GM21528 (cell line): ENCODE measurements around the gene ZNF516.

Experiments used
- ATAC-seq: cut with Tn5 transposase; IDR thresholded peaks from one replicate; pipeline ENCODE4 v1.9.1; 2021; ENCODE audit warnings: mild to moderate bottlenecking, moderate library complexity; ENCODE audit not compliant: unreplicated experiment, low FRiP score

The ZNF516 gene

GRCh38 chr18:76353500-76353899 lies 141.5 kb downstream of the ZNF516 start:
- ATAC-seq: no peak

GRCh38 chr18:76353046-76353445 lies 142.0 kb downstream of the ZNF516 start:
- no peak for ATAC-seq

- ATAC-seq: no peak
Measured at GRCh38 chr18:76351961-76352581, 143.0 kb downstream of the ZNF516 start.

DNA sequence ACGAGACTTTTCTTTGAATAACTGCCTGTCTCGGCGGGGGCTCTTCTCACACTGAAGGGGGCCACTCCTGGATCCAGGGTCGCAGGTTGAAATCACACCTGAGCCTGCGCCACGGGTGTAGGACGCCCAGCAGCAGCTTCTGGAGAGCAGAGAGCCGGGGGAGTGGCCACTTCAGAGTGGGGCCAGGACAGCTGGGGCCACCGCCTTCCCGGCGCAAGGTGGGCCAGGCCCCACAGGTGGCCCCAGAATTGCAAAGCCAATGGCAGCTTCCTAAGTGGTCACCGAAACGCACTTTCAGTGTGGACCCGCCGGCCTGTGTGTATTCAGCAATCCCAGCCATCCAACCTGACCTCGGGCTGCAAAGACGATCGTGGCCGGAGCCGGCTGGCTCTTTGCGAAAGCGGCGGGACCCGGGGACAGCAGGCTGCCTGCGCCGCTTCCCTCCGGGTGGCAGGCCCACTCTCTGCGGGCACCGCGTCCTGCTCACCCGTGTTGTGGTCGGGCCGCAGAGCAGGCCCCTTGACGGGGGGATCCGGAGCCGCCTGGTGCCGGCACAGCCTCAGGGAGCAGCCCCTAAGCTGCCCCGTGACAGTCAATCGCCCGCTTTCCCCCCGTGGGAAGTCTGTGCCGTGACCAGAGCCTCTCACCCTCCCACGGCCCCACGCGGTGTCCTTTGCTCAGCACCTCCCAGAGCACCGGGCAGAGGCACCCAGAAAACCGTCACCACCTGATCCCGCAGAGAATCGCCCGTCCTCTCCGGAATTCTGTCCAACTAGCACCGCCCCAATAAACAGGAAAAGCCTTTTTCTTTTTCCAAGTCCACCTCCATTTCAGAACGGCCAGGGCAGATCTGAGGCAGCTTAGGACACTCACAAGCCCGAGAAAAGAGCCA lies 144.7 kb downstream of the ZNF516 start:
- ATAC-seq: no peak

DNA sequence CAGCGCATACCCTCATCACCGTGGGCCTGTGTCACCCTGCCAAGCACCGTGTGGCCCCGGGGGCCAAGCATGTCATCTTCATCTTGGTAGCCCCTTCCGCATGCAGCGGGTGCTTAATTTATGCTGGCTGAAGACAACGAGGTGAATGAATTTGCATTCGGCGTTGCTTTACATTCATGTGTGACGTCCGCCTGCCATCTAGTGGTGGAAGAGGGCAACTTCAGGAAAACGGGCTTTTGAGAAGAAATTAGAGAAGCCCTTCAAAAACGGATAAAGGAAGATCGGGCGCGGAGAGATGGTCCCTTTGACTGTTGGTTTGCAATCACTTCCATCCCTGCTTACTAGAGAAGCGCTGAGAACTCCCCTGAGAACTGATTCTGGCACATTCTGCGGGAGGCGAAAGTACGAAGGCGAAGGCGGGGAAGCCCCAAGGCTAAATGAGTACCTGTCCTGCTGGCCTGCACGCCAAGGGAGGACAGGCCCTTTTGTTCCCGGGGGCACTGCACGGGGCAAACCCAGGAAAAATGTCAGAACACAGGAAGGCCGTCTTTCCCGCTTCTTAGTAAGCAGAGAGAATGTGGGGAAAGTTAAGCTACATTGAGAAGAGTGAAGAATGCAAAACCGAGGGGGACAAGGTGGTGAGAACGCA lies 145.9 kb downstream of the ZNF516 start:
- ATAC-seq: peak; percentile 65

GRCh38 chr18:76348267-76349066 lies 146.6 kb downstream of the ZNF516 start:
- no peak for ATAC-seq

- ATAC-seq: no peak
Measured at GRCh38 chr18:76347341-76347740, 147.7 kb downstream of the ZNF516 start.

GRCh38 chr18:76346490-76347130 lies 148.4 kb downstream of the ZNF516 start:
- no peak for ATAC-seq

DNA sequence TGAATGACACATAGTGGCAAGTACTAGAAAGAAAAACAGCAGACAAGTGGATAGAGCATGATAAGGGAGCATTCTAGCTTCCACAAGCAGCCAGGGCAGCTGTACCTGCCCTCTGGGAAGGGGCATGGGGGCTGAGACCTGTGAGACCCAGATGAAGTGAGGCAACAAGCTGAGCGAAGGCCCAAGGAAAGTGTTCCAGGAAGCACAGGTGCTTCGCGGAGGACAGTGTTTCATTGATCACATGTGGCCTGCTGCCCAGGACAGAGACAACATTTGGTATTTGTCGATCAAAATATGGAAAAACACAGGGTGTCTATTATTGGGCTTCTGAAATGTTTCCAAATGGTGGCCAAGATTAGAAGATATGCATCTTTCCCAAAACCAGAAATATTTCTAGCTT lies 149.1 kb downstream of the ZNF516 start:
- ATAC-seq: no peak

DNA sequence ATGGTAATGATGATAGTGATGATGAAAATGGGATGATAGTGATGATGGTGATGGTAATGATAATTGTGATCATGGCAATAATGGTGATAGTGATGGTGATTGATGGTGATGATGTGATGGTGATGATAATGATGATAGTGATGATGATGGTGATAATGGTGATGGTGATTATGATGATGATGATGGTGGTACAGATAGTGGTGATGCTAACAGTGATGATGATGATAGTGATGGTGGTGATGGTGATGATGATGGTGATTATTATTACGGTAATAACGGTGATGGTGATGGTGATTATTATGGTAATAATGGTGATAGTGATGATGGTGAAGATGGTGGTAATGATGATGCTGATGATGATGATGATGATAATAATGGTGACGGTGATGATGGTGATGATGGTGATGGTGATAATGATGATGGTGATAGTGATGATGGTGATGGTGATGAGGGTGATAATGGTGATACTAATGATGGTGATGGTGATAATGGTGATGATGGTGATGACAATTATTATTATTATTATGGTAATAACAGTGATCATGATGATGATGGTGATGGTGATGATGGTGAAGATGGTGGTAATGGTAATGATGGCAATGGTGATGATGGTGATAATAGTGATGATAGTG lies 151.0 kb downstream of the ZNF516 start:
- ATAC-seq: no peak

- ATAC-seq: no peak
Measured at GRCh38 chr18:76340410-76340809, 154.6 kb downstream of the ZNF516 start.

DNA sequence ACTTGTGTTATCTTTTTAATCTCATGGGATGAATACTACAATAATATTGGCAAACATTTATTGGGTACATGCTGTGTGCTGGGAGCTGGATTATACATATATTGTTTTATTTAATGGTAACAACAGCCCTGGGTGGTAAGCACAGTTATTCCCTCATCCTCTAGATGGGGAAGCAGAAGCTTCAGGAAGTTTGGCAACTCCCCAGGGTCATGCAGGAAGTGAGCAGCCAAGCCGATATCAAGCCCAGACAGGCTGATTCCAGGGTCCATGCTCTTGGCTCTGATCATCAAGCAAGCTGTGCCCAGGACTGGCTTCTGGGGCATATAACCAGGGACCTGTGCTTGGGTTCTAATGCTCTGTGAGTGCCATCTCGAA lies 155.8 kb downstream of the ZNF516 start:
- no peak for ATAC-seq

GRCh38 chr18:76338619-76339245 lies 156.3 kb downstream of the ZNF516 start:
- no peak for ATAC-seq

GRCh38 chr18:76338088-76338487 lies 157.0 kb downstream of the ZNF516 start:
- ATAC-seq: no peak

- no peak for ATAC-seq
Measured at GRCh38 chr18:76335859-76336640, 159.0 kb downstream of the ZNF516 start.

DNA sequence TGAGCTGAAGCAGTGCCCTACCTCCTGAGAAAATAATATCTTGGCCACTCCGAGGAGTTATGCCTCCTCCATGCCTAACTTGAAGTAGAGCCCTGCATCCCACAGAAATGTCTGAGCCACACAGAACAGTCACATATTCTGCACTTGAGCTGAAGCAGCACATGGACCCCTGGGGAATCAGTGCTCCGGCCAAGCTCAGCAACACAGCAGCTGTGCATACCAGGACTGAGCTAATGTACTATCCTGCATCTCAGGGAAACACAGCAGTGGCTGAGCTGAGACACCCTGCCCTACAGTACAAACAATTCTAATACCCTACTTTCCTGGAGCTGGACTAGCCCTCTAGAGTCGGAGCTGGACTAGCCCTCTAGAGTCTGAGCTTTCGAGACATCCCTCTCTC lies 166.9 kb downstream of the ZNF516 start:
- no peak for ATAC-seq

GRCh38 chr18:76323891-76324290 lies 171.2 kb downstream of the ZNF516 start:
- no peak for ATAC-seq

DNA sequence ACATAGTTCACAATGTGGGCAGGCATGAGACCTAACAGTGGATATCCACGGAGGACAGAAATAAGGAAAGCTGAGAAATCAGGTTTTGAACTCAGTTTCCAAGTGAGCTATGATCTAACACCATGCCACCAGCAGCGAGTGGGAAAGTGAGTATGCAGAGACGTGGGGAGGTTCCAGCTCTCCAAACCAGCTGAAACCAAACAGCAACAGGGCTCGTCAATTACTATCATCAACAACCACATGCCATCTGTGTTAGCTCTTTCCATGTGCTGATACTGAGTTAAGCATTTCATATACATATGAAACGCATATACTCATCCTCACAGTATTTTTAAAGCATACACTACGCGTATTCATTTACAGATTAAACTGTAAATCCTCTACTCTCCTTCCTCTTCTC lies 172.4 kb downstream of the ZNF516 start:
- no peak for ATAC-seq

DNA sequence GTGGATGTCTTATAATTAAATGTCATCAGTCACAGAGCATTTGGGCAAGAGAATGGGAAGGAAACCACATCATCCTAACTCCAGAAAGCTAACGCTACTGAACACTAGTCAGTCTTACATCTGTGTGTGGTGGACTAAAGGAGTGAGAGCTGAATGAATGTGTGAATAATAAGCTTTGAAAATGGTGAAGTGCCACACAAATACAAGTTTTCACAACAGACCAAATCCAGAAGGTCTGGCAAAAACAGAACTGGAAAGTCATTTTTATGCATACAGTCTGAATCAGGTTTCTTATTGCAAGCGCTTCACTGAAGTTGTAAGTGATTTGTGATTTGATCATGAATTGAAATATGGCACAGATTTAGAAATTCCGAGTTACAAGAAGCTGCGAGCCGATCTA lies 175.7 kb downstream of the ZNF516 start:
- no peak for ATAC-seq
